GM18526 (cell line): ENCODE measurements around the gene DDX39A.

Source experiments
- POLR2A ChIP-seq: IDR thresholded peaks from 3 replicates; pipeline ENCODE4 v1.6.1; 2011; ENCODE audit not compliant: insufficient read length; ENCODE audit errors: extremely low read depth

Gene DDX39A

DNA sequence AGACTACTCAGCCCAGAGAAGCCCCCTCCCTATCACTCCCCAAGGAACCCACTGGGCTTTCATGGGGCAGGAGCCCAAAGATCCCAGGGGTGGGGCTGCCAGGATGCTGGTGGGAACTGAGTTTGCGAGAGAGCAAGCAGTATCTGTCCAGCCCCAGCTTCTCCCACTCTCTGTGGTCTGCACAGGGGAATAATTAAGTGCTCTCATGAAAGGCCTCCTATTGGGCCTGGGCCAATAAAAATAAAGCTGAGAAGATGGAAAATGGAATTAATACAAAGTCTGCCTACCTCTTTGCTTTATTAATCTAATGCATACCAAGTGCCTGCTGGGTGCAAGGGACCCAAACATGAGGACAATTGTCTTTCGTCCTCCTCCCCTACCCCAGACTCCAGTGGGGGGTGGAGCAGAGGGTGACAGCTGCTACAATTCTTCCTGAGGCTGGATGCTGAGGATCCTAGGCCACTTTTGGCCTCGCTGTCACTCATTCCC lies 5.4 kb downstream of the DDX39A start:
- no peak for TF ChIP-seq POLR2A

DNA sequence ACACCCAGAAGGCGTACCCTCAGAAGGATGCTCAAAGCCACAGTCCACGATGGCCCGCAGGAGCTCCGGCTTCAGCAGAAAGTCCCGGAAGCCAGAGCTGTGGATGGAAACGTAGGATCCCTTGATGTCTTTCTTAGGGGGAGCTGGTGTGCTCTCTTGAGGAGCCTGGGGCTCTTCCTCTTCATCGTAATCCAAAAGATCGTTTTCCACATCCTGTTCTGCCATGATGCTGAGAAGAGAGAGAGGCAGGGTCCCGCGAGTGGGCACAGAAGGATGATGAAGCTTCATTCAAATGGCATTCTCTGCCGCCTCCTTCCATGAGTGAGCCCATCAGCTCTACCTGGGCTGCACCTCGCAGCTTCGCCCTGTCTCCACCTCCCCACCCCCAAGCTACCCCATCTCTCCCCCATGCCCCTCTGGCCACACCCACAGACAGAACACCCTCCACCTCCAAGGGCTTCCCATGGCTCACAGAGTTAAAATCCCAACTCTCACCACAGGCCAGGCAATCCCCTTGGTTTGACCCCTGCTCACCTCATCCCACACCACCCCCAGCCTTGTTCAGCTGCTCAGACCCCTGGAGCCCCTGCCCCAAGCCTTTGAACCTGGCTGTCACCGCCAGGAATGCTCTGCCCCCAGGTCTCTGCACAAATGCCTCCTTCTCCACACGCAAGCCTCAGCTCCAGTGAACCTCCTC lies 6.0 kb downstream of the DDX39A start:
- no peak for TF ChIP-seq POLR2A

DNA sequence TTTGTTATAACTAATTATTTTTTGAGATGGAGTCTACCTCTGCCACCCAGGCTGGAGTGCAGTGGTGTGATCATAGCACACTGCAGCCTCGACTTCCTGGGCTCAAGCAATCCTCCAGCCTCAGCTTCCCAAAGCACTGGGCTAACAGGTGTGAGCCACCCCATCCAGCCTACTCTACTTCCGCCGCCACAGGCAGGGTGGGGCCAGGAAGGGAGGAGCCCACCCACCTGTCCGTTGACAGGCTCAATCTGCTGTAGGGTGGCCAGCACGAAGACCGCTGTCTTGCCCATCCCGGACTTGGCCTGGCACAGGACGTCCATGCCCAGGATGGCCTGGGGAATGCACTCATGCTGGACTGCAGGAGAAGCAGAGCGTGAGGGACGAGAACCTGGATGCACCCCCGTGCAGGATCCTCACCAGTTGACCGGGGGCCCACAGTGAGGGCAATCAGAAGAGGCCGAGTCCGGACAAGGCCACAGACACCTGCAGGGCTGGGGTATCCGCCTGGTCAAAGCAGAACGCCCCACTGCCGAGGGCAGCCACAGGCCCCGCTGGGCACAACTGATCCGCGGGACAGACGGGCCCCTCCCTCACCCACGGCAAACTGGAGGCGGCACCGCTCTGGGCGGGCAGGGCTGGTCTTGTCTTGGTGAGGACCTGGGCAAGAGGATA lies 6.7 kb downstream of the DDX39A start:
- TF ChIP-seq POLR2A, result no peak

DNA sequence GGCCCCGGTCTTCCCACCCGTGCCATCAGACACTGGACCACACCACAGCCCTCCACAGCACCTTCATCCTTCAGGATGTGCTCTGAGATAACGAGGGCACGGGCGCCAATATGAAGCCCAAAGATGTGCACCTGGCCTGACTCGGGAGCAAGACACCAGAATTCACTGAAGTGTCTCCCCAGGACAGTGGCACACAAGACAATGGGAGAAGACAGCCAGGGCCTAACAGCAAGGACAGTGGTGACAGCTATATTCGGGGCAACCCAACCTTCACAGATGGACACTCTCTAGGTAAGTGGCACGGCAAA lies 7.2 kb downstream of the DDX39A start:
- no peak for TF ChIP-seq POLR2A

DNA sequence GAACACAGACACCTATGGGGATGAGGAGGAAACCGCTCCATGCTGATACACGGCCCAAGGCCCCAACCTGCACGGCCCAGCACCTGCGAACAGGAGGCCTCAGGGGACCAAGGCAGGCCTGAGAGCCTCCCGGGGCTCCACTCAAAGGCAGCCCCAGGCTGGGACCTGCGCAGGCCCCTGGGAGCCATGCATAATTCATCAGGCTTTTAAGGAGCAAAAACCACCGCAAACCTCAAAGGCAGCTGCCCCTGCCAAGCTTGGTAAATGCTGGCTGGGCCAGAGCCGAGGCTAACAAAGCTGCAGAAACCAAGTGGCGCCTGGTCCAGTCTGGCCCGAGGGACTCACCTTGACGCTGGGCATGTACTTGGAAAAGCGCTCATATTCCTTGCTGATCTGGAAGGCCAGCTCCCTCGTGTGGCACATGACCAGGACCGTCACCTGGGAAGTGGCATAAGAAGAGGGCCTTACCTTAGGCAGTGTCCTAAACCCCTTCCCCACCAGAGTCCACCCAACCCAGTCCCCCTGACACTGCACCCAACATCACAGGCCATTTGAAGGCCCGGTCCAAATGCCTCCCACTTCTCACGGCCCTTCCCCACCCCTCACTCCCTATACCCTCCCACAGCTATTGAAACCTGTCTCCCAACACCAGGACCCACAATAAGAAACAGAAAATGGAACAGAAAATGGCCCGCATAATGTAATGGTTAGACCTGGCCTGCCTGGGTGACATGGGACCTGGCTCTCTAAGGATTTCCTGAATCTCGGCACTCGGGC lies 7.8 kb downstream of the DDX39A start:
- TF ChIP-seq POLR2A, result no peak

DNA sequence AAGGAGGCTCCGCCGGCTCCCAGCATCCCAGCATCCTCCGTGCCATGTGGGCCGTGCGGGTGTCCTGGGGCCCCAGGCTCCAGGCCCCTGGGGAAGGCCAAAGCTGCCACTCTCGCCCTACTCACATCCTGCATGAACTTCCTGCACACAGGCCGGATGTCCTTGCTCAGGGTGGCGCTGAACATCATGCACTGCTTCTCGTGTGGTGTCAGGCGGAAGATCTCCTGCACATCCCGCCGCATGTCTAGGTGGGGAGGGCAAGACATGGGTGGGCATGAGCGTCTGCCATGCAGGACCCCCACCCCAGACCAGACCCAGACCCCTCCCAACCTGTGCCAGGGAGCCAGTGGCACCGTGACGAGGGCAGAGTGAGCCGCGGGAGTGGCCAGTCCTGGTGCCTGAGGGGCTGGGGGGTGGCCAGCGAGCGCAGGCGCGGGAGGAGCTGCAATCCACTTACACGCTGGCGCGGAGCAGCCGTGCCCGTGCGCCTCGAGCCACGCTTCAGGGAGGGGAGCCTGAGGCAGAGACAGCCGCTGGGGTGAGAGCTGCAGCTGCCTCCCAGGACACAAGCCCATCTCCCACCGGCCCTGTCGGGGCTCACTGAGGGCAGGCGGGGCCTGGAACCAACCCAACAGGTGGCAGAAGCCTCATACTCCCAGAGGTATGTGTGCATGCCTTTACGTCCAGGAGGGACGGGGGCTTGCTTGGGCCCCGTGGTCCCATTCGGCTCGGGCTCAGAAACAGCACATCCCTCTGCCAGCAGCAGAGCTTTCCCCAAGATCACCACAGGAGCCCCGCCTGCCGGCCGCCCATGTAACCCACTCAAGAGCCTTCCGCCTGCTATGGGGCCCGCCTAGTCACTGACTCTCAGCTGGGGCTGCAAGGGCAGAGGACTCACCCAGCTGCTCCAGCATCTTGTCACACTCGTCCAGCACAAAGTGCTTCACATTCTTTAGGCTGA lies 8.8 kb downstream of the DDX39A start:
- TF ChIP-seq POLR2A, result peak; percentile 21

DNA sequence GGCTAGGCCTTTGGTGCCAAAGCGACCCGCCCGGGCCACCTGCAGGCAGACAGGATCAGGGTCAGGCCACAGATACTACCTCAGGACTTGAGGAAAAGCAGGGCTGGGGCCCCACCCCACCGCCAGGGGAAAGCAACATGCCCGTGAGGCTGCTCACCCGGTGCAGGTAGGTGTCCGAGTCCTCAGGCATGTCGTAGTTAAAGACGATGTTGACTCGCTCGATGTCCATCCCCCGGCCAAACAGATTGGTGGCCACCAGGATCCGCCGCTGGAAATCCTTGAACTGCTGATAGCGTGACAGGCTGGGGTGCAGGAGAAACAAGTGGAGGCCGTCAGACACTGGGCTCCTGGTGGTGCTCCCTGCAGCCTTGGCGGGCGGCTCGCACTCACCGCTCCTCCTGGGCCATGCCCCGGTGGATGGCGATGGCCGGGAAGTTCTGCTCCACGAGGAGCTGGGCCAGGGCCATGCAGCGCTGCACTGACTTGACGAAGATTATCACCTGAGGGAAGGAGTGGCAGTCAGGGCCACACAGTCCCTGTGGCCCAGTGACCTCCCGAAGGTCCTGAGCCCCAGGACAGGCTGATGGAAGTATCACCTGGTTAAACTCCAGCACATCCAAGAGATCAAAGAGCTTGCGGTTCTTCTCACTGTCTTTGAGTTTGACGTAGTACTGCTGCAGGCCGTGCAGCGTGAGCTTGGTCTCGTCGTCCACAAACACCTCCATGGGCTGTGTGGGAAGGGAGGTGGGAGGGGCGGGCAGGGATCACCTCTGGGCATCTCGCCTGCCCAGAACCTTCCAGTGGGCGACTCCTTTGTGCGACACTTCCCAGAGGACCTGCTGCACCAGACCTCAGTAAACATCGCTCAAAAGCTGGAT lies 9.8 kb downstream of the DDX39A start:
- peak; percentile 18 for TF ChIP-seq POLR2A

DNA sequence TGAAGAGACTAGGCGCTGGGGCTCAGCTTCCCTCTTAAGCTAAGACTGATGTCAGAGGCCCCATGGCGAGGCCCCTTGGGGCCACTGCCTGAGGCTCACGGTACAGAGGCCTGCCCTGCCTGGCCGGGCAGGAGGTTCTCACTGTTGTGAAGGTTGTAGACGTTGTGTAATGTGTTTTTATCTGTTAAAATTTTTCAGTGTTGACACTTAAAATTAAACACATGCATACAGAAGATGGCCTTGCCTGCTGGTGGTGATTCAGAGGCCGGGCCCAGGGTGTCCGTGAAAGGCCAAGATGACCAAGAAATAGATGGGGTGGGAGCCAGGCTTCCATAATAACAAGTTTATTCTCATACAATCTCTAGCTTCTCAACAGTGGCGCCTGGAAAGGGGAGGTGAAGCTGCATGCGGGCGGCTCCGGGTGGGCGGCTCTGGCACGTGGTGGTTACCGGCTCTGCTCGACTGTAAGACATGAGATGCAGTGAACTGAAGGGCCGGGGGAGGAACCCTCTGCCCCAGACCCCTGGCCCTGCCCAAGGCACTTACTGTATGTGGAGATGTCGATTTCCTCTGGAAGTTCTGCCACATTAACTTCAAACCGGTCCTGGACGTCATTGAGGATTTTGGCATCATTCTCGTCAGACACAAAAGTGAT lies 10.5 kb downstream of the DDX39A start:
- TF ChIP-seq POLR2A, result no peak

DNA sequence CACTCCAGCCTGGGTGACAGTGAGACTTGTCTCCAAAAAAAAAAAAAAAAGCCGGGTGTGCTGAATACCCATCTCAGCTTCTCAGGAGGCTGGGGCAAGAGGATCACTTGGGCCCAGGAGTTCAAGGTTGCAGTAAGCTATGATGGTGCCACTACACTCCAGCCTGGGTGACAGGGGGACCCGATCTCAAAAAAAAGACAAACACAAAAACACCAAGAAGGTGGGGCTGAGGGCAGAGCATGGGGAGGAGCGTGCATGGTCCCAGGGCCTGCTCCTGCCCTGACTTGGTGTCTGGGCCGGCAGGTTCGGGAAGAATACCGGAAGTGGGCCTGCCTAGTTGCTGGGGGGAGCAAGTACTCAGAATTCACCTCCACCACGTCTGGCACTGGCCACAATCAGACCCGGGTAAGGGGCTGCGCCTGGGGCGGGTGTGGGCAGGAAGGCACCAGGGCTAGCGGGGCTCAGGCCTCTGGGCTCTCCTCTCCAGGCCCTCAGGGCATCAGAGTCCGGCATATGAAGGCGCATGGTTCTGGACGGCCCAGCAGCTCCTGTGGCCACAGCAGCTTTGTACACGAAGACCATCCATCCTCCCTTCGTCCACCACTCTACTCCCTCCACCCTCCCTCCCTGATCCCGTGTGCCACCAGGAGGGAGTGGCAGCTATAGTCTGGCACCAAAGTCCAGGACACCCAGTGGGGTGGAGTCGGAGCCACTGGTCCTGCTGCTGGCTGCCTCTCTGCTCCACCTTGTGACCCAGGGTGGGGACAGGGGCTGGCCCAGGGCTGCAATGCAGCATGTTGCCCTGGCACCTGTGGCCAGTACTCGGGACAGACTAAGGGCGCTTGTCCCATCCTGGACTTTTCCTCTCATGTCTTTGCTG lies 11.3 kb downstream of the DDX39A start:
- TF ChIP-seq POLR2A, result no peak

DNA sequence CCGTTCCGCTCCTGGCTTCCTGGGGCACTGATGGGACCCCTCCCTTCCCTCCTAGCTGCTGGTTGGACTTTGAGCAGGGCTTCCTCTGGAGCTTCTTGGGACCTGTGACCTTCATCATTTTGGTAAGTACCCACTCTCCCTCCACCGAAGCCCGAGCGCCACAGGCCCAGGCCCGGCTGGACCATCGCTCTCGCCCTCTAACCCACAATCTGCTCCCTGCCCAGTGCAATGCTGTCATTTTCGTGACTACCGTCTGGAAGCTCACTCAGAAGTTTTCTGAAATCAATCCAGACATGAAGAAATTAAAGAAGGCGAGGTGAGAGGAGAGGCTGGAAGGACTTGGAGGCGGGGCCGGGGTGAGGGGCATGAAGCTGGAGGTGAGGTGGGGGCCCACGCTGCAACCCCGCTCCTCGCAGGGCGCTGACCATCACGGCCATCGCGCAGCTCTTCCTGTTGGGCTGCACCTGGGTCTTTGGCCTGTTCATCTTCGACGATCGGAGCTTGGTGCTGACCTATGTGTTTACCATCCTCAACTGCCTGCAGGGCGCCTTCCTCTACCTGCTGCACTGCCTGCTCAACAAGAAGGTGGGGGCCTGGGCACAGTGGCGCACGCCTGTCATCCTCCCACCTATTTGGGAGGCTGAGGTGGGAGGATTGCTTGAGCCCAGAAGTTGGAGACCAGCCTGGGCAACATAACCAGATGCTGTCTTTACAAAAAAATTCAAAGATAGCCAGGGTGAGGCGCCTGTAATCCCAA lies 12.3 kb downstream of the DDX39A start:
- TF ChIP-seq POLR2A, result peak; percentile 5

DNA sequence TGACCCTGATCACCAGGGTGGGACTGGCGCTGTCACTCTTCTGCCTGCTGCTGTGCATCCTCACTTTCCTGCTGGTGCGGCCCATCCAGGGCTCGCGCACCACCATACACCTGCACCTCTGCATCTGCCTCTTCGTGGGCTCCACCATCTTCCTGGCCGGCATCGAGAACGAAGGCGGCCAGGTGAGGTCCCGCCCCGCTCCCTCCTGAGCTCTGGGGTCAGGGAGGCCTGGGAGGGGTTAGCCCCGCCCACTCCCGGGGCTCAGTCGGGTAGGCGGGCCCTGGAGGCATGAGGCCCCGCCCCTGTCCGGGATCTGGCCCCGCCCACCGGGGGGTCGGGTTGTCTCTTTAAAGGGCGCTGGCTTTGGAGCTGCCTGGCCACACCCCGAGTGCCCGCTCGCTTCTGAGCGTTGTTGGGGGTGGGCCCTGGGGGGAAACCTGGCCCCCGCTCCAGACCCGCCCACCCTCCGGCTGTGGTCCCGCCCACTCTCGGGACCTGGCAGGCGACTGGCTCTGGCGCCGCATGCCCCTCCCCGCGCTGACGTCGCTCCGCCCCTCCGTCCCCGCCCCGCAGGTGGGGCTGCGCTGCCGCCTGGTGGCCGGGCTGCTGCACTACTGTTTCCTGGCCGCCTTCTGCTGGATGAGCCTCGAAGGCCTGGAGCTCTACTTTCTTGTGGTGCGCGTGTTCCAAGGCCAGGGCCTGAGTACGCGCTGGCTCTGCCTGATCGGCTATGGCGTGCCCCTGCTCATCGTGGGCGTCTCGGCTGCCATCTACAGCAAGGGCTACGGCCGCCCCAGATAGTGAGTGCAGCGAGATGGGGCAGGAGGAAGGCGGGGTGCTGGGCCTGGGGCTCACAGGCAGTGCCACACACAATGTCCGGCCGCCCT lies 13.1 kb downstream of the DDX39A start:
- peak; percentile 44 for TF ChIP-seq POLR2A

DNA sequence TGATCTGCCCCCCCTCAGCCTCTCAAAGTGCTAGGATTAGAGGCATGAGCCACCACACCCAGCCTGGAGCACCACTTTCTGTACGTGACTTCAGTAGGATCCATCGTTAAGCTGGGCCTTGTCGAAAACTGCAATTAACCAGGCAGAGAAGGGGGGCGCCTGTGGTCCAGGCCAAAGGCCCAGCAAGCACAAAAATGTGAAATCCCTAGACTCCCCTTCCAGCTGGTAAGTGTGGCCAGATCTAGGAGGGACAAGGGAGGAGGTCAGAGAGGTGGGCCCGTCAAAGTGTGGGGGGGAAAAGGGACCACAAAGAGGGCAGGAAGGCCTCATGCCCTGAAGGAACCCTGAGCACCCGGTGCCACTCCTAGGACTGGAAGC lies 13.8 kb downstream of the DDX39A start:
- no peak for TF ChIP-seq POLR2A
